Panc1 (cell line): ENCODE data around the gene PHRF1.

Source experiments
- CTCF ChIP-seq: fragments of 450-650 bp; IDR thresholded peaks from 2 replicates; pipeline ENCODE4 v1.5.1; 2017; ENCODE audit warnings: mild to moderate bottlenecking
- POLR2AphosphoS5 ChIP-seq: IDR thresholded peaks from 2 replicates; pipeline ENCODE4 v1.6.1; 2012; ENCODE audit warnings: mild to moderate bottlenecking, low read depth, low read length, moderate library complexity
- SIN3A ChIP-seq: IDR thresholded peaks from 2 replicates; pipeline ENCODE4 v1.6.1; 2012; ENCODE audit warnings: low read depth, mild to moderate bottlenecking, low read length, moderate library complexity, borderline replicate concordance; ENCODE audit not compliant: insufficient read depth
- TCF7L2 ChIP-seq: IDR thresholded peaks from 2 replicates; pipeline ENCODE4 v1.6.1; 2011; ENCODE audit warnings: mild to moderate bottlenecking, low read depth, low read length, inconsistent platforms
- TF ChIP-seq, protein P1 (sequence below), 2 experiments: IDR thresholded peaks; 2 replicates each; pipeline ENCODE4 v1.6.1; 2011 to 2012; ENCODE audit warnings: low read depth in 2 of 2, control low read depth in 1 of 2, low read length in 1 of 2, mild to moderate bottlenecking in 1 of 2, moderate library complexity in 1 of 2; ENCODE audit not compliant: insufficient read depth in 1 of 2

- TF ChIP-seq CTCF (no peak), POLR2AphosphoS5 (no peak), SIN3A (no peak), TCF7L2 (no peak)
- TF ChIP-seq, protein P1, sequence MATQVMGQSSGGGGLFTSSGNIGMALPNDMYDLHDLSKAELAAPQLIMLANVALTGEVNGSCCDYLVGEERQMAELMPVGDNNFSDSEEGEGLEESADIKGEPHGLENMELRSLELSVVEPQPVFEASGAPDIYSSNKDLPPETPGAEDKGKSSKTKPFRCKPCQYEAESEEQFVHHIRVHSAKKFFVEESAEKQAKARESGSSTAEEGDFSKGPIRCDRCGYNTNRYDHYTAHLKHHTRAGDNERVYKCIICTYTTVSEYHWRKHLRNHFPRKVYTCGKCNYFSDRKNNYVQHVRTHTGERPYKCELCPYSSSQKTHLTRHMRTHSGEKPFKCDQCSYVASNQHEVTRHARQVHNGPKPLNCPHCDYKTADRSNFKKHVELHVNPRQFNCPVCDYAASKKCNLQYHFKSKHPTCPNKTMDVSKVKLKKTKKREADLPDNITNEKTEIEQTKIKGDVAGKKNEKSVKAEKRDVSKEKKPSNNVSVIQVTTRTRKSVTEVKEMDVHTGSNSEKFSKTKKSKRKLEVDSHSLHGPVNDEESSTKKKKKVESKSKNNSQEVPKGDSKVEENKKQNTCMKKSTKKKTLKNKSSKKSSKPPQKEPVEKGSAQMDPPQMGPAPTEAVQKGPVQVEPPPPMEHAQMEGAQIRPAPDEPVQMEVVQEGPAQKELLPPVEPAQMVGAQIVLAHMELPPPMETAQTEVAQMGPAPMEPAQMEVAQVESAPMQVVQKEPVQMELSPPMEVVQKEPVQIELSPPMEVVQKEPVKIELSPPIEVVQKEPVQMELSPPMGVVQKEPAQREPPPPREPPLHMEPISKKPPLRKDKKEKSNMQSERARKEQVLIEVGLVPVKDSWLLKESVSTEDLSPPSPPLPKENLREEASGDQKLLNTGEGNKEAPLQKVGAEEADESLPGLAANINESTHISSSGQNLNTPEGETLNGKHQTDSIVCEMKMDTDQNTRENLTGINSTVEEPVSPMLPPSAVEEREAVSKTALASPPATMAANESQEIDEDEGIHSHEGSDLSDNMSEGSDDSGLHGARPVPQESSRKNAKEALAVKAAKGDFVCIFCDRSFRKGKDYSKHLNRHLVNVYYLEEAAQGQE (IDR thresholded peaks at IDR 0.05; ENCODE audit: insufficient read depth in 1 of 2, low read depth in 2 of 2, low read length in 1 of 2), result no peak
Observed at GRCh38 chr11:559020-559620, 17.1 kb upstream of the PHRF1 start.
